Right atrium auricular region (tissue), 2 donors: ENCODE data around the gene ASPM. TPM values are rescaled to one million over a fixed set of nuclear protein-coding genes. Genes with fewer than 3 reads are reported as not detected.
"Not testable (repeated sequence)": the region's sequence is repeated elsewhere in the genome, so short reads cannot be mapped to it uniquely, and the experiment has no call there.

Source experiments
- DNase-seq: peaks from one replicate; pipeline ENCODE4 v3.0.0-alpha.2; 2019; ENCODE audit warnings: low spot score
- H3K27ac ChIP-seq, 2 donors: fragments of 200-600 bp; sonication (generic); 1 replicate in 1 of 2; 2 replicates in 1 of 2; pipeline ENCODE4 v1.5.1; 2016 to 2019
- H3K27me3 ChIP-seq, 2 donors: fragments of 200-600 bp; sonication (generic); one replicate each; pipeline versions ENCODE4 v1.5.1 to v1.6.0; 2017 to 2019
- H3K36me3 ChIP-seq: fragments of 200-600 bp; sonication (generic); one replicate; pipeline ENCODE4 v1.5.1; 2016
- H3K4me1 ChIP-seq, 2 donors: fragments of 200-600 bp; sonication (generic); one replicate each; pipeline versions ENCODE4 v1.5.1 to v1.6.0; 2017 to 2019
- H3K4me3 ChIP-seq, 2 donors: fragments of 200-600 bp; sonication (generic); 1 replicate in 1 of 2; 2 replicates in 1 of 2; pipeline ENCODE4 v1.5.1; 2017 to 2019; ENCODE audit warnings: mild to moderate bottlenecking in 1 of 2, moderate library complexity in 1 of 2
- H3K9me3 ChIP-seq, 2 donors: fragments of 200-600 bp; sonication (generic); one replicate each; pipeline ENCODE4 v1.5.1; 2019
- total RNA-seq, 2 donors: library from RNA; depleted of rRNA; stranded (reverse); fragments of >200 nt; gene quantifications; one replicate each; pipeline ENCODE4 v1.1.0, GENCODE V29; 2016
- TF ChIP-seq, protein P1 (sequence below), 2 donors: fragments of 200-600 bp; sonication (generic); IDR thresholded peaks; one replicate each; pipeline ENCODE4 v1.5.1; 2019; ENCODE audit warnings: antibody characterized with exemption in 2 of 2

Gene ASPM
- total RNA-seq, 2 donors from 2014 or later = 0.20 to 2.4 TPM

DNA sequence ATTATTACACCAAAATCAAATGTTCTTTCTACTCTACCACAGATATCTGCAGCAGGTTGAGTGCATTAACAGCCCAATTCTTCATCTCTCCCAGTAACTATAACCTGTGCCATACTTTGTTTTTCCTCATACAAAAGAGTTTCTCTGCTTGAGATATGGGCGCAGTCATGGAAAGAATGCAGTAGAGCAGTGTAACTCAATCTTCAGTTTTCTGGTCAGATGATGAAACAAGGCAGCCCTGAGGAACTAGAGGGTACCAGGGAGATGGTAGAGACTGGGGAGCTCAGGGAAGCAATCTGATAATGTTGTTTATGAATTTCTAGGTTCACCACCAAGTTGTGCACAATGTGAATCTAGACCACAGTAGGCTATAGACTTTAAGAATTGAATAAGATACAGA is 39.6 kb downstream of the ASPM start:
- Histone ChIP-seq H3K36me3 (no peaks in the 10 kb centered on the region), H3K4me3 (no peak overlapping the region), H3K27ac (no peak overlapping the region), H3K27me3 (no peaks in the 10 kb centered on the region), H3K4me1 (no peaks in the 10 kb centered on the region), H3K9me3 (no peaks in the 10 kb centered on the region)
- TF ChIP-seq, protein P1, sequence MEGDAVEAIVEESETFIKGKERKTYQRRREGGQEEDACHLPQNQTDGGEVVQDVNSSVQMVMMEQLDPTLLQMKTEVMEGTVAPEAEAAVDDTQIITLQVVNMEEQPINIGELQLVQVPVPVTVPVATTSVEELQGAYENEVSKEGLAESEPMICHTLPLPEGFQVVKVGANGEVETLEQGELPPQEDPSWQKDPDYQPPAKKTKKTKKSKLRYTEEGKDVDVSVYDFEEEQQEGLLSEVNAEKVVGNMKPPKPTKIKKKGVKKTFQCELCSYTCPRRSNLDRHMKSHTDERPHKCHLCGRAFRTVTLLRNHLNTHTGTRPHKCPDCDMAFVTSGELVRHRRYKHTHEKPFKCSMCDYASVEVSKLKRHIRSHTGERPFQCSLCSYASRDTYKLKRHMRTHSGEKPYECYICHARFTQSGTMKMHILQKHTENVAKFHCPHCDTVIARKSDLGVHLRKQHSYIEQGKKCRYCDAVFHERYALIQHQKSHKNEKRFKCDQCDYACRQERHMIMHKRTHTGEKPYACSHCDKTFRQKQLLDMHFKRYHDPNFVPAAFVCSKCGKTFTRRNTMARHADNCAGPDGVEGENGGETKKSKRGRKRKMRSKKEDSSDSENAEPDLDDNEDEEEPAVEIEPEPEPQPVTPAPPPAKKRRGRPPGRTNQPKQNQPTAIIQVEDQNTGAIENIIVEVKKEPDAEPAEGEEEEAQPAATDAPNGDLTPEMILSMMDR (IDR thresholded peaks at IDR 0.05) = no peak
- no peak for DNase-seq

DNA sequence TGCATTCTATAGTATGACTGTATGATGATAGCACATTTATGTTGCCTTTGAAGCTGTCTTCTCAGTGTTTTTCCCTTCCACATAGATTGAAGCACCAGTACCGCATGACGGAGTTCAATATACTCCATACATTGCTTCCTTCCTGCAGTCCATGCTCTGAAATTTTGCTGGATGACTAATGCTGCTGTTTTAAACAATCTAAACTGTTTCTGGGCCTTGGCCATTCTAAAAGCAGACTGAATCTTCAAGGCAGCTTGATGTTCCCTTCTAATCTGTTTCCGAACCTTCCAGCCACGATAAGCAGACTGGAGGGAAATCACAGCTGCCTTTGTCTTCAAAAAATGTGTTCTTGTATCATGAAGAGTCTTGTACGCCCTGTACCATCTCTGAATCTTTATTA is 43.2 kb downstream of the ASPM start:
- no peaks in the 10 kb centered on the region for H3K36me3 ChIP-seq
- no peaks in the 10 kb centered on the region for H3K4me1 ChIP-seq
- TF ChIP-seq, protein P1 (IDR thresholded peaks at IDR 0.05) = no peak
- no peaks in the 10 kb centered on the region for H3K9me3 ChIP-seq
- H3K27me3 ChIP-seq = no peaks in the 10 kb centered on the region
- DNase-seq = no peak
- H3K4me3 ChIP-seq = no peak overlapping the region
- H3K27ac ChIP-seq = no peak overlapping the region

DNA sequence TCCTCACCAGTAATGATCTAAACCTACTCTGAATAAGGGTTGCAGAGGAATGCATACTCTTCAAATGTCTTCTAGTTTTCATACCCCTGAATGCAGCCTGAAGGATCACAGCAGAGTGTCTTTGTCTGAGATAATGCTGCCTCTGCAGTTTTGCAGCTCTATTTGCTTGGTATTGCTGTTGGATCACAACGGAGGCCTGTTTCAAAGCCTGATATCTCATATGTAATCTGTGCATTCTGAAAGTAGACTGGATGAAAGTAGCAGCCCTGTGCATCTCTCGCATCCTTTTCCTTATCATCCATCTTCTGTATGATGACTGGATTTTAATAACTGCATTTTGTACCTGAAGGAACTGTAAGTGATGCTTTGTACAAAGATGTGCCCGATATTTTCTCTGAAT is 44.5 kb downstream of the ASPM start:
- H3K4me3 ChIP-seq = no peak overlapping the region
- no peaks in the 10 kb centered on the region for H3K9me3 ChIP-seq
- H3K27ac ChIP-seq = no peak overlapping the region
- no peaks in the 10 kb centered on the region for H3K4me1 ChIP-seq
- no peak for DNase-seq
- H3K27me3 ChIP-seq = no peaks in the 10 kb centered on the region
- TF ChIP-seq, protein P1 (IDR thresholded peaks at IDR 0.05) = no peak
- H3K36me3 ChIP-seq = no peaks in the 10 kb centered on the region

DNA sequence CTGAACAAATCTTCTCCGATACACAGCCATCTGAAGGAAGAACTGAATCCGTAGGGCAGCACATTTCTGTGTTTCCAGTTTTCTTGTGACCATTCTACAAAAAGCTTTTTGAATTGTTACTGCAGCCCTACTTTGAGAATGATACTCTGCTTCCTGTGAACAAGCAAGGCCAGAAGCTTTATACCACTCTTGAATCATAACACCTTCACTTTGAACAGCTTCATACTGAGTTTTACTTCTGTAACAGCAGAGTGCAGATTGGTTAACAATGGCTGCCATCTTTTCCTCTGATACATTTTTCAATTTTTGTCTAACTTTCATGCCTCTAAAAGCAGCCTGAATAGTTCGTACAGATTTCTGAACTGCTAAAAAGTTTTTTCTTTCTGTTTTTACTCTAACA is 45.8 kb downstream of the ASPM start:
- Histone ChIP-seq H3K27ac (no peak overlapping the region), H3K4me1 (no peaks in the 10 kb centered on the region), H3K36me3 (no peaks in the 10 kb centered on the region), H3K9me3 (no peaks in the 10 kb centered on the region), H3K27me3 (no peaks in the 10 kb centered on the region), H3K4me3 (no peak overlapping the region)
- DNase-seq = no peak
- TF ChIP-seq, protein P1 (IDR thresholded peaks at IDR 0.05) = no peak

DNA sequence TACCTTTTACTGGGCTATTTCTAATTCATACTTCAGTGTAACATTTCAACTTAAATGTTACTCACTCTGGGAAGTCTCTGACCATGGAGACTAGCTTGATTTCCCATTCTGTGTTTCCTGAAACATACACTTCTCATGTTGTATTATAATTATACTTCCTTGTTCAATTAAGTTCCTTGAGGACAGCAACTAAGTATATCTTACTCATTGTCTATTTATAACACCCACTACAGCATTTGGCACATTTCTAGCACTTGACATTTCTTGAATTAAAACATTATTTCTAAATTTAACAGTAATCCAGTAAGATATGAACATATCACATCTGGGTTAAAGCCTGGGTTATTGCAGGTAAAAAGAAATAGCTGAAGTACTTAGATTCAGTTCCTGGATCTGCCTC is 47.0 kb downstream of the ASPM start:
- Histone ChIP-seq H3K4me3 (no peak overlapping the region), H3K36me3 (no peaks in the 10 kb centered on the region), H3K4me1 (no peaks in the 10 kb centered on the region), H3K27me3 (no peaks in the 10 kb centered on the region), H3K9me3 (no peaks in the 10 kb centered on the region), H3K27ac (no peak overlapping the region)
- no peak for DNase-seq
- TF ChIP-seq, protein P1 (IDR thresholded peaks at IDR 0.05) = no peak

DNA sequence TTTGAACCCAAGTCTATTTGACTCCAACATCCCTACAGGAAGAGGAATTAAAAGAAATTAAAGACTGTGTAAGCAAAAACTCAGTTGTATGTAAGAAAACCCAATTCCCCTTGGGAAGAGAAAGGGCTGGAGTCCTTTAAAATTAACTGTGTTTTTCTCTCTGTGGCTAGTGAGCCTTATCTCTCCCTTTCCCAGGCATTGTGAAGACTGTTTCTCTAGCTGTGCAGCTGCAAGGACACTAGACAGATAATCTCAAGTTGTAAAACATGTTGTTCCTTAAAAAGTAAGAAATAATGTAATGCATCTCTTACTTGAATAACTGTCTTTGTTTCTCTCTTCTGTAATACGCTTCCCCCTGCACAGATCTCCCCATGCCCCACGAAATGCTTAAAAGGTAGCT is 49.5 kb downstream of the ASPM start:
- not testable (repeated sequence) for H3K27me3 ChIP-seq, H3K4me3 ChIP-seq, H3K36me3 ChIP-seq, DNase-seq, H3K9me3 ChIP-seq, H3K27ac ChIP-seq, H3K4me1 ChIP-seq
